Activated CD8-positive, alpha-beta memory T cell treated with anti-CD3 and anti-CD28 coated beads for 24 hours (primary cell): ENCODE results near the gene APOBEC3G.

Experiments
- DNase-seq: peaks from one replicate; pipeline ENCODE4 v3.0.0-alpha.2; 2020

Gene APOBEC3G

GRCh38 chr22:39092111-39092862, 15.2 kb downstream of the APOBEC3G start:
- no peak for DNase-seq

GRCh38 chr22:39094717-39095389, 17.8 kb downstream of the APOBEC3G start:
- DNase-seq = no peak

GRCh38 chr22:39095971-39096370, 18.9 kb downstream of the APOBEC3G start:
- no peak for DNase-seq

GRCh38 chr22:39097098-39098020, 20.3 kb downstream of the APOBEC3G start, which contains the start of gene APOBEC3H:
Gene APOBEC3H, plus strand, starts transcription at chr22:39097244. Its CDS starts 3,035 bp downstream, at chr22:39100279.
- DNase-seq = no peak

GRCh38 chr22:39098026-39098425, 21.0 kb downstream of the APOBEC3G start:
- DNase-seq = no peak

GRCh38 chr22:39098576-39098975, 21.5 kb downstream of the APOBEC3G start:
- DNase-seq = no peak

DNA sequence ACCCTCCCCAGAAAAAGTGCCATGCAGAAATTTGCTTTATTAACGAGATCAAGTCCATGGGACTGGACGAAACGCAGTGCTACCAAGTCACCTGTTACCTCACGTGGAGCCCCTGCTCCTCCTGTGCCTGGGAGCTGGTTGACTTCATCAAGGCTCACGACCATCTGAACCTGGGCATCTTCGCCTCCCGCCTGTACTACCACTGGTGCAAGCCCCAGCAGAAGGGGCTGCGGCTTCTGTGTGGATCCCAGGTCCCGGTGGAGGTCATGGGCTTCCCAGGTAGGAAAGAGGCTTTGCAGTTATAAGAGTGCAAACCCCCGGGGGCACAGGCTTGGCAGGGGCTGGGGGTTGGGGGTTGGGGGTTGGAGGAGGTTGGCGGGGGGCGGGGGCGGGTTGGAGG, 24.2 kb downstream of the APOBEC3G start:
- DNase-seq = no peak

DNA sequence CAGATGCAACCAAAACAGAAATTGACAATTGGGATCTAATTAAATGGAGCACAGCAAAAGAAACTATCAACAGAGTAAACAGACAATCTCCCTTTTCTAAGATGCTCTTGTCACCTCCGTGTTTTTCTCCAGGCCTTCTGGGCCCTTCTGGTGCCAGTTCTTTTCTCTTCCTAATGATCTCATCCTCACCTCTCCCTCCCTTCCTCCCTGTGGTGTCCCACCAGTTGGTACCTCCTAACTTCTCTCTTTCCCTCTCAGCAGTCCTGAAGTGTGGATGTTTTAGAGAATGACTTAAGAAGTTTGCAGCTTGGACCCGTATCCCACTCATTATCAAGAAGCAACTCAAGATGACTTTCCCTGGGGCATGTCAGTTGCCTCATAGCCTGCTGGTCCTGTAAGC, 26.4 kb downstream of the APOBEC3G start:
- DNase-seq = no peak

DNA sequence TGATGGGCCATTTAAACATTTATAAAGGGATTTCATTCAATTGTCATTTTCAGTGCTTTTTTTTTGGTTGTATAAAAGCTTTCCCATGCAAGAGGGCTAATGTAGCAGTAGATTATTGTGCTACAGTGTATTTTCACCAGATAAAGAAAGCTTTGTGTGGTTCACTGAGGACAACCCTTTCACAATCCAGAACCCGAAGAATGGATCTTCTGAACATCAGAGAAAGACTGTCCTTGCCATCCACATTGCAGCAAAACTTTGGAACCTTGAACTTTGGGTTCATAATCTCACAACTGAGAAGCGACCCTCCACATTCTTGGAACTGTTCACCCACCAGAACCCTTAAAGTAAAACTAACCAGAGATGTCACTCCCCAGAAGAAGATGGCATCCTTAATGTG, 29.3 kb downstream of the APOBEC3G start:
- no peak for DNase-seq

DNA sequence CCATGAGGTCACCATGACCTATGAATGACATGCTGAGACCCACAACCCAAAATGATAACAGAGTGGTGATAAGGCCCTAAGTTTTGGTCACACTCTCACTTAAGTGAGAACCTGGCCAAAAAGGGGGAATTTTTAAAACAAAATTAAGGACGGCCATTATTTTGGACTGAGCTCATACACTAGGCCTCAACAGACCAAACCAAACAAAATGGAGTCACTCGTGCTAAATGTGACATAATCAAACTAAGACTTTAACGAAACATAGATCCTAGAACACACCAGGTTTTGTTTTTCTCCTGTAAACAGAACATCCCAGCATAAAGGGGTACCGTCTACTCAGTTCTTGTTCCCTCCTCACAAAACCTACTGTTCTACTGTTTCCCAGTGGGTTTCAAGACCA, 31.4 kb downstream of the APOBEC3G start:
- no peak for DNase-seq

- no peak for DNase-seq
These were observed 32.3 kb downstream of the APOBEC3G start for GRCh38 chr22:39109361-39109760.

DNA sequence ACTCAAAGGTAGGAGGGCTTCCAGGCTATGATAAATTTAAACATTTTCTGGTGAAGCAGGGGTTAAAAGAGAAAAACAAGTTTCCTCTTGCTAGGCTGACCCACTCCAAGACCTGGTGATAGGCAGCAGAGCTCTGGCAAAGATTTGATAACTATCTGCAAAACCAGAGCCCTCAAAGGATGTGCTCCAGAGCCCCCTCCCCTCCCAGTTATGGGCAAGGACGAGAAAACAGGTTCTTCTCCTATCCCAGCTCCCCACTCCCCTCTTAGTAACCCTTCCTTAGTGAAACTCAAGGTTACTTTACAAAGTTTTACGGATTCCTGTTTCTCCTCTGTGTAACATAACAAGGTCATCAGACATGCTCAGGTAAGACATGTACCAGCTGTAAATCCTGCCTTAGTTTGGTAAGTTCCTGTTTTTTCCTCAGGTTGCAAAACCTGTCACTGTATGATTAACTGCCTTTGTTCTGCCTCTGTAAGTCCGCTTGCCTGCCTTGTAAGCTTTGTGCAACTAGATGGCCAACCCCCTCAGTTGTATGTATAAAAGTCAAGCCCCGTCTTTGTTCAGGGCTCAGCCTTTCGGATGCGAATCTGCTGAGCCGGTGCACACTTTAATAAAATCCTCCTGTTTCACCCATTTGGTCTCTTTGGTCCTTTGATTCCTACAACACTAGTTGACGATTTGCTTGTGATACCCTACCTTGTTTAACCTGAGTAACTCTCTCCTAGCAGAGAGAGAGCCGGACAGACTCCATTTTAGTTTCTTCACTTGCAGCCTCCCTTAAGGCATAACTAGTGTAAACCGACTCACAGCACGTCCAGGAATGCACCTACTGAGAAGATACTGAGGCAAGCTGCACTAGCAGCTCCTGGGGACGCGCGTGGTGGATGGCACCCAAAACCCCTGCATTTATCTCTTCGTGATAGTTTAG, 33.8 kb downstream of the APOBEC3G start:
- no peak for DNase-seq

- no peak for DNase-seq
These were observed 37.0 kb downstream of the APOBEC3G start for GRCh38 chr22:39114112-39114511.

GRCh38 chr22:39115570-39115969, 38.5 kb downstream of the APOBEC3G start:
- DNase-seq = no peak

DNA sequence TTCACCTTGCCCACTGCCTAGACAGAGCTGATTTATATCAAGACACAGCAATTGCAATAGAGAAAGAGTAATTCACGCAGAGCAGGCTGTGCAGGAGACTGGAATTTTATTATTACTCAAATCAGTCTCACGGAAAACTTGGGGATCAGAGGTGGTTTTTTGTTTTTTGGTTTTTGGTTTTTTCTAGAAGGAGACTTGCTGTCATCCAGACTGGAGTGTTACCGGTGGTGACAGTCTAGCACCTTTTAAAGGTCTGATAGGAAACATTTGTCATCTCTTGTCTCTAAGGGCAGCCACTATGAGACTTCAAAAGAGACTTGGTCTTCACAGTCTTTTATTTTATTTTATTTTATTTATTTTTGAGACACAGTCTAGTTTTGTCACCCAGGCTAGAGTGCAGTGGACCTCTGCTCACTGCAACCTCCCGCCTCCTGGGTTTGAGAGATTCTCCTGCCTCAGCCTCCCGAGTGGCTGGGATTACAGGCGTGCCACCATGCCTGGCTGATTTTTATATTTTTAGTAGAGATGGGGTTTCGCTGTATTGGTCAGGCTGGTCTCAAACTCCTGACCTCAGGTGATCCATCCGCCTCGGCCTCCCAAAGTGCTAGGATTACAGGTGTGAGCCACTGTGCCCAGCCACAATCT, 39.0 kb downstream of the APOBEC3G start:
- peak; percentile 67 for DNase-seq

DNA sequence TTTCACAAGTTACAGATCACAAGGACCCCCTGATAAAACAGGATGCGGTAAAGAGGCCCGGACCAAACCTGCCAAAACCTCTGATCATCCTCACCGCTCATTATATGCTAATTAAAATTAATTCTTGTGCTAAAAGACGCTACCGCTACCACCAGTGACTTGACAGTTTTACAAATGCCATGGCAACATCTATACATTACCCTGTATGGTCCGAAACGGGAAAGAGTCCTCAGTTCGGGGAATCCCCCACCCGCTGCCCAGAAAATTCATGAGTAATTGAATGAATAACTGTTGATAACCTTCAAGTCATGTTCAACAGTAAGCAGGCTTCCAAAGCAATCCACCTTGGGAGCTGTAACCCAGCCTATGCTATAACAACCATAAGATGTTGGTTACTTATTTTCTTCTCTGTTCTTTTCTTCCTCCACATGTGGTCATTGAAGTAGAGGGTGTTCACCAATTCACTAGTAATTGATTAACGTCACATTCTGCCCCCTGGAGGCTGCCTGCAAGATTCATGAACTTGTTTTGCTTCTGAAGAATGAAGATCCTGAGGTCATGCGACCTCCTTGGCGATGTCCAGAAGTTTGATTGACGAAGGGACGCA, 40.6 kb downstream of the APOBEC3G start:
- peak; percentile 84 for DNase-seq

- no peak for DNase-seq
These were observed 43.9 kb downstream of the APOBEC3G start for GRCh38 chr22:39120983-39121382.

DNA sequence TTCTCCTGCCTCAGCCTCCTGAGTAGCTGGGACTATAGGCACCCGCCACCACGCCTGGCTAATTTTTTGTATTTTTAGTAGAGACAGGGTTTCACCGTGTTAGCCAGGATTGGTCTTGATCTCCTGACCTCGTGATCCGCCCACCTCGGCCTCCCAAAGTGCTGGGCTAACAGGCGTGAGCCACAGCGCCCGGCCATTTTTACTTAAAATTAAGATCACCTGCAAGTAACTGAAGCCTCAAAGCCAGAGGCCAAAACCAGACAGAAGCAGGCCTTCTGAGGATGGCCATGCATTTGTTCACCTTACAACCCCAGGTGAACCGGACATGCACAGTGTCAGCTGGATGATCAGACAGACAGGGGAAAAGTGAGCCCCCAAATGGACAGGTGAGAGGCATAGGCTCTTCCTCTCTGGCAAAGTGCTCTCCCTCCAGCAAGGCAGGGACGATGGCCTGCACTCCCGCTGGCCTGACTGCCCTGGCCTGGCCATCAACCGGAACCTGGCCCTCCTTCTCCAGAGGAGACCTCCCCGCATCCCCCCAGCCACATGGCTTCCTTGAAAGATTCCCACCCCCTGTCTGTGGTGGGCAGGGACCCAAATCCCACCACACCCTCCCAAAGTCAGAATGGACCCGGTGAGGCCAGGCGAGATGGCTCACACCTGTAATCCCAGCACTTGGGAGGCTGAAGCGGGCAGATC, 45.8 kb downstream of the APOBEC3G start:
- no peak for DNase-seq

GRCh38 chr22:39123751-39124581, 46.9 kb downstream of the APOBEC3G start:
- no peak for DNase-seq

DNA sequence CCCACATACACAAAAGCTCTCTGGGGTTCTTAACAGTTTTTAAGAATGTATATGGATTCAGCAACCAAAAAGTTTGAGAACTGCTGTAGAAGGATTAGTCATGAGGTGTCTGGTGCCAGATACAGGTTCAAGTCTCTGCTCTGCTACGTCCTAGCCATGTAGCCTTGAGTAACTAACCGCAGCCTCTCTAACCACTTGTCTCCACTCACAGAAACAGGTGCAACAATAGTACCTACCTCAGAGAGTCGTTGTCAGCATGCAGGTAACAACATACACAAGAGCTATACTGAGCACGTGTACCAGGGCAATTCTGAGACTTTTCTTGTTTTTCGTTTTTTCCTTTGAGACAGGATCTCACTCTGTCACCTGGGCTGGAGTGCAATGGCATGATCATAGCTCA, 48.5 kb downstream of the APOBEC3G start:
- no peak for DNase-seq
